ENCODE data around the gene PCBP4. TPM values are rescaled to one million over a fixed set of nuclear protein-coding genes. Genes with fewer than 3 reads are reported as not detected.

Gene PCBP4
- total and polyA plus RNA-seq, 2 donors (not counting 1 experiment from before 2014, with no cell fraction given) = 15.3 to 25.6 TPM

- H3K27ac ChIP-seq (ENCODE audit: low read length in 2 of 2) = no peak overlapping the region
- peaks cover 6 to 13% of the 10 kb centered on the region in 2 donors for H3K4me1 ChIP-seq (ENCODE audit: control insufficient read depth in 2 of 2, insufficient read depth in 2 of 2, low read length in 2 of 2)
- H3K9ac ChIP-seq (ENCODE audit: low read length) = no peak overlapping the region
- Mint-ChIP-seq H3K4me1 (peaks cover 5% of the 10 kb centered on the region), H3K27ac (no peak overlapping the region), H3K27me3 (peaks cover 5% of the 10 kb centered on the region), H3K4me3 (no peak overlapping the region), H3K9me3 (ENCODE audit: insufficient read depth) (no peaks in the 10 kb centered on the region)
- no peak overlapping the region for H2AFZ ChIP-seq (ENCODE audit: insufficient read depth, low read depth, low read length, poor library complexity, severe bottlenecking)
- POLR2A ChIA-PET = no interaction called here
- no peaks in the 10 kb centered on the region for H3K36me3 ChIP-seq (replicated peaks in 1 of 2; ENCODE audit: control extremely low read depth in 1 of 2, control insufficient read depth in 1 of 2, extremely low read depth in 1 of 2, insufficient read depth in 2 of 2, low read length in 1 of 2)
- H4K20me1 ChIP-seq (ENCODE audit: control insufficient read depth, insufficient read depth, low read length, poor library complexity, severe bottlenecking) = no peaks in the 10 kb centered on the region
- no peaks in the 10 kb centered on the region for H3K9me3 ChIP-seq (ENCODE audit: control extremely low read depth in 1 of 3, control insufficient read depth in 2 of 3, insufficient read depth in 1 of 3, low read length in 2 of 3)
- no peaks in the 10 kb centered on the region for H3K79me2 ChIP-seq (ENCODE audit: control insufficient read depth, insufficient read depth, low read length)
- ATAC-seq (ENCODE audit: low read depth) (no peak), DNase-seq (no peak)
- no peaks in the 10 kb centered on the region for H3K27me3 ChIP-seq (replicated peaks in 1 of 4; ENCODE audit: control extremely low read depth in 1 of 4, control insufficient read depth in 3 of 4, insufficient read depth in 4 of 4, low read length in 3 of 4)
- no peak overlapping the region for H3K4me3 ChIP-seq (ENCODE audit: control extremely low read depth in 1 of 5, extremely low read depth in 1 of 5, insufficient read depth in 1 of 5, low read depth in 2 of 5, low read length in 4 of 5)
- CTCF ChIA-PET = interaction anchor here (0.9 to 5.7 kb wide), 12 partner anchors 11 to 337 kb away, joined by 3 to 166 read pairs (median 6); partner anchors contain the start of genes ABHD14B, ACY1, POC1A and TLR9
- TF ChIP-seq EZH2 (IDR thresholded peaks at IDR 0.05; ENCODE audit: borderline replicate concordance, insufficient read depth, low read depth, low read length, poor library complexity, severe bottlenecking) (no peak), CTCF (IDR thresholded peaks at IDR 0.05) (no peak)
- intact Hi-C loops (cut with micrococcal nuclease) = no loop called here
- no peak overlapping the region for H3K4me2 ChIP-seq (replicated peaks; ENCODE audit: low read depth, low read length, poor library complexity, severe bottlenecking)
- no CpG with 5 or more reads among the region's 6 CpGs for WGBS (ENCODE audit: insufficient coverage)
Observed at GRCh38 chr3:52002748-52003147, 35.5 kb upstream of the PCBP4 start.

- Mint-ChIP-seq H3K4me1 (peaks cover 5% of the 10 kb centered on the region), H3K27ac (peak overlapping the region; percentile 37), H3K4me3 (no peak overlapping the region), H3K27me3 (peaks cover 6% of the 10 kb centered on the region), H3K9me3 (ENCODE audit: insufficient read depth) (no peaks in the 10 kb centered on the region)
- Histone ChIP-seq H3K9ac (ENCODE audit: low read length) (no peak overlapping the region), H2AFZ (ENCODE audit: insufficient read depth, low read depth, low read length, poor library complexity, severe bottlenecking) (peak overlapping the region; percentile 50), H3K4me2 (replicated peaks; ENCODE audit: low read depth, low read length, poor library complexity, severe bottlenecking) (peak overlapping the region; percentile 56), H3K79me2 (ENCODE audit: control insufficient read depth, insufficient read depth, low read length) (no peaks in the 10 kb centered on the region), H3K27ac (ENCODE audit: low read length in 2 of 2) (no peak overlapping the region), H3K9me3 (ENCODE audit: control extremely low read depth in 1 of 3, control insufficient read depth in 2 of 3, insufficient read depth in 1 of 3, low read length in 2 of 3) (no peaks in the 10 kb centered on the region), H3K27me3 (replicated peaks in 1 of 4; ENCODE audit: control extremely low read depth in 1 of 4, control insufficient read depth in 3 of 4, insufficient read depth in 4 of 4, low read length in 3 of 4) (no peaks in the 10 kb centered on the region), H4K20me1 (ENCODE audit: control insufficient read depth, insufficient read depth, low read length, poor library complexity, severe bottlenecking) (no peaks in the 10 kb centered on the region), H3K4me1 (ENCODE audit: control insufficient read depth in 2 of 2, insufficient read depth in 2 of 2, low read length in 2 of 2) (peaks cover 6 to 13% of the 10 kb centered on the region in 2 donors), H3K36me3 (replicated peaks in 1 of 2; ENCODE audit: control extremely low read depth in 1 of 2, control insufficient read depth in 1 of 2, extremely low read depth in 1 of 2, insufficient read depth in 2 of 2, low read length in 1 of 2) (no peaks in the 10 kb centered on the region), H3K4me3 (ENCODE audit: control extremely low read depth in 1 of 5, extremely low read depth in 1 of 5, insufficient read depth in 1 of 5, low read depth in 2 of 5, low read length in 4 of 5) (no peak overlapping the region)
- intact Hi-C loops (cut with micrococcal nuclease) = loop anchor here (1.0 to 2.0 kb wide), 5 partner anchors 54 to 446 kb away; partner anchors contain the start of gene PARP3
- CTCF ChIA-PET = interaction anchor here (0.7 to 5.7 kb wide), 30 partner anchors 9 to 451 kb away, joined by 3 to 166 read pairs (median 5); partner anchors contain the start of genes ABHD14B, ACY1, DUSP7 and PARP3
- DNase-seq = peak; percentile 91
- TF ChIP-seq CTCF (IDR thresholded peaks at IDR 0.05) (peak; percentile 90), EZH2 (IDR thresholded peaks at IDR 0.05; ENCODE audit: borderline replicate concordance, insufficient read depth, low read depth, low read length, poor library complexity, severe bottlenecking) (no peak)
- POLR2A ChIA-PET = interaction anchor here (0.6 to 1.0 kb wide), 3 partner anchors 54 to 120 kb away, joined by 3 to 4 read pairs (median 3); partner anchors contain the start of gene DUSP7
- peak; percentile 99 for ATAC-seq (ENCODE audit: low read depth)
- WGBS (ENCODE audit: insufficient coverage) = 2% methylated on average over 11 of the region's 18 CpGs
Observed at GRCh38 chr3:52001443-52001974, 34.3 kb upstream of the PCBP4 start.

Measured in B cell (primary cell).